Measurements from ENCODE around the gene SLC7A1. TPM values are rescaled to one million over a fixed set of nuclear protein-coding genes. Genes with fewer than 3 reads are reported as not detected.
A peak's percentile ranks its signal among the peaks of the same experiment; 100 is the strongest.

The SLC7A1 gene
- total RNA-seq, 2 donors from 2014 or later = 60.1 to 114 TPM

DNA sequence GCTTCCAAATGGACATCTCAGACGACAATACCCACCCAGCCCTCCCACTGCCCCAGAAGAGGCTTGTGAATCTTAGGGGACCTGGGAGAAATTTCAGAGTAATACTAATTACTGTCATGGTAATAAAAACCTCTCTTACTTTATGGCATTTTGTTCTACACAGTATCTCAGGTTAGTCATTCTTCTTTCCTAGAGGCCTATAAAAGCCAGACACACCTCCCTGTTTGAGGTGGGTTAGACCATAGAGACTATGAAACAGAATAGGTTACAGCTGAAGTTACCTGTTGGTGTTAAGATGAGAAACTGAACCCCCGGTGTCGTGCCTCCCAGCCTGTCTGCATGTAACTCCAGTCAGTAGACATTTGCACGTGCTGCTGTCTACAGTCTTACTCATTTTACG is 113.9 kb downstream of the SLC7A1 start:
- no peak overlapping the region for H3K4me3 Mint-ChIP-seq
- H3K36me3 Mint-ChIP-seq (ENCODE audit: low read depth) = no peaks in the 10 kb centered on the region
- ATAC-seq (replicated peaks) = no peak
- no peaks in the 10 kb centered on the region for H3K27me3 Mint-ChIP-seq
- H3K4me1 Mint-ChIP-seq = no peaks in the 10 kb centered on the region
- H3K9me3 Mint-ChIP-seq = no peaks in the 10 kb centered on the region
- H3K27ac Mint-ChIP-seq = no peak overlapping the region

DNA sequence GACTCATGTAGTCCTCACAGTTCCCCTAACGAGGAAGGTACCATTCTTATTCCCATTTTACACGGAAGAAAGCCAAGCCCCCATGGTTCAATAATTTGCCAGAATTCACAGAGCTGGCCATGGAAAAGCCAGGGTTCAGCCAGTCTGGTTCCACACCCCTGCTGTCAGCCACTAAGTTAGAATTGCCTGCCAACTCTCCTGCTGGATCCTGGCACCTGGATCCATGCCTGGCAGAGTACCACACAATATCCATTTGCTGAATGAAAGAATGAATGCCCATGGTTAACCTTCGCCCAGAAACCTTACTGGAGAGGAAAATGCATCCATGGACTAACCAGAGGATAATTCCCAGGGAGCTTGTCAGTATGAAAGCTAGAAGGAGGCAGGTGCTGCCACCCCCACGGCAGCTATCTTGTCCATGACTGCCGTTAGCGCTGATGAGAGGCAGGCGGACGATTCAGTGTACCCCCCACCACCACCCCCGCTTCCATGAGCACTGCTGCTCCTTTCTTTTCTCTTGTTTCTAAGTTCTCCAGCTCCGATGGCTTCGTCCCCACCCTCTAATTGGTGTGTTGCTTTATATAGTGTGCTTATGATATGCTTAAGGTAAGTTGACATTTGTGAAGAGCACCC is 114.5 kb downstream of the SLC7A1 start:
- Mint-ChIP-seq H3K4me3 (no peak overlapping the region), H3K36me3 (ENCODE audit: low read depth) (no peaks in the 10 kb centered on the region), H3K27me3 (no peaks in the 10 kb centered on the region), H3K4me1 (no peaks in the 10 kb centered on the region), H3K27ac (no peak overlapping the region), H3K9me3 (no peaks in the 10 kb centered on the region)
- no peak for ATAC-seq (replicated peaks)

DNA sequence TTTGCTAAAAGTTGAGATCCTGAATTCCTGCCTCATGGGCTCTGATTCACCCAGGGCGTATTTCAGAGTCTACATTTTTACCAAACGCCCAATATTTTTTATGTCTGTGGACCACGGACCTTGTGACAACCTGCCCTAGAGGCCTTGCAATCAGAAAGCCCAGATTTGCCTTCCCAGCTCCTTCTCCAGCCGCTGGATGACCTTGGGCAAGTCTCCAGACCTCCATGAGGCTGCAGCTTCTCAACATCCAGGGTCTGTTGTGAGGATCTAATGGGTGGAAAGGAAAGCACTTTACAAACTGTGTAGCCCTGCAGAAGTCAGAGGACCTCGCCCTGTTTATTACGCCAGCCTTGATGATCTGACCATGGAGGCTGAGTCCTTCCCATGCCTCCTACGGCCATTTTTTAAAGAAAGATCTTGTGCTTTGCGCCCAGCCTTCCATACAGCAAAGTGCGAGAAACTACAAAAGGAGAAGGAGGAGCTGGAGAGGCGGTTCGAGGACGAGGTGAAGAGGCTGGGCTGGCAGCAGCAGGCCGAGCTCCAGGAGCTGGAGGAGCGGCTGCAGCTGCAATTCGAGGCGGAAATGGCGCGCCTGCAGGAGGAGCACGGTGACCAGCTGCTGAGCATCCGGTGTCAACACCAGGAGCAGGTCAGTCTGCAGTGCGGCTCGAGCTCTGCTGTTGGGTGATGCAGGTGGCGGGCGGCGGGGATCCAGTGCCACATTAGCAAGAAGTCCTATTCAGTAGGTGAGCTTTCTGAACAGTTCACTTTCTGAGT is 115.6 kb downstream of the SLC7A1 start:
- no peak for ATAC-seq (replicated peaks)
- Mint-ChIP-seq H3K4me3 (no peak overlapping the region), H3K9me3 (no peaks in the 10 kb centered on the region), H3K4me1 (no peaks in the 10 kb centered on the region), H3K36me3 (ENCODE audit: low read depth) (no peaks in the 10 kb centered on the region), H3K27ac (no peak overlapping the region), H3K27me3 (no peaks in the 10 kb centered on the region)

DNA sequence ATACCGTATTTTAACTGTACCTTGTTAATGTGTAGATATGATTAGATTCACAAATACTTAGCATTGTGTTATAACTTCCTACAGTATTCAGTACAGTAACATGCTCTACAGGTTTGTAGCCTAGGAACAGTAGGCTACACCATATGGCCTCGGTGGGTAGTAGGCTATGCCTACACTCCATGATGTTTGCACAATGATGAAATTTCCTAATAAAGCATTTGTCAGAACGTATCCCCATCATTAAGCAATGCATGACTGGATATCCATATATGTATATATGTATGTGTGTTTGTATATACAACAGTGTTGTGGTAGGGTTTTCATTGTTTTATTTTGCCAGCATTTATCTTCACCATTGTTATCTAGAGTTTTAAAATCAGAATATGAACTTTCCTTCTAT is 119.4 kb downstream of the SLC7A1 start:
- Mint-ChIP-seq H3K4me3 (no peak overlapping the region), H3K27ac (no peak overlapping the region), H3K36me3 (ENCODE audit: low read depth) (no peaks in the 10 kb centered on the region), H3K9me3 (no peaks in the 10 kb centered on the region), H3K27me3 (no peaks in the 10 kb centered on the region), H3K4me1 (no peaks in the 10 kb centered on the region)
- ATAC-seq (replicated peaks) = no peak

DNA sequence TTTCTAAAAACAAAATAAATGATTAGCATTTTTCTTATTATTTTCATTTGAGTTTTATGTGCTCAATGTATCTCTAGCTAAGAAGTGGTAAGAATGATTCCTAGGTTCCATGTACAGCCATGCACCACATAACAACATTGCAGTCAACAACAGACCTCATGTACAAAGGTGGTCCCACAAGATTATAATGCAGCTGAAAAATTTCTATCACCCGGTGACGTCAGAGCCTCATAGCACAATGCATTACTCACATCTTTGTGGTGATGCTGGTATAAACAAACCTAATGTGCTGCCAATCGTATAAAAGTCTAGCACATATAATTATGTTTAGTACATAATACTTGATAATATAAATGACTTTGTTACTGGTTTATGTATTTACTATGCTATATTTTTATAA is 120.5 kb downstream of the SLC7A1 start:
- H3K4me1 Mint-ChIP-seq = no peaks in the 10 kb centered on the region
- no peaks in the 10 kb centered on the region for H3K36me3 Mint-ChIP-seq (ENCODE audit: low read depth)
- no peak overlapping the region for H3K4me3 Mint-ChIP-seq
- no peak for ATAC-seq (replicated peaks)
- no peaks in the 10 kb centered on the region for H3K9me3 Mint-ChIP-seq
- H3K27ac Mint-ChIP-seq = no peak overlapping the region
- H3K27me3 Mint-ChIP-seq = no peaks in the 10 kb centered on the region

DNA sequence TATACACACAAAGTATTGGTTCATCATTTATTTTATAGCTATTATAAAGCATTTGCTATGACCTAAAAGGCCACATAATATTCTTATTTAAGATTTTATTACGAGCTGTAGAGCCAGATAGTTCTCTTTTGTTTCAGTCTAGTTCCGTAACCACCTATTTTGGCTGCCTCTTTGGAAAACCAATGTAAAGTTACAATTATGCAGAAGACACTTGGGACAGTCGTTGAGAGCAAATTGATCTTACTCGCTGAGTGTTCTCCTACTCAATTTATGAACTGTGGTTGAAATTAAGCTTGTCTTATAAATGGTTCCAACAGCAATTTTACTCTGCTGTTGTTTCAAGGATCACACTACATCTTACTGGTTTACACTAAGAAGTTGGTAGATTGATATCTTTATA is 122.3 kb downstream of the SLC7A1 start:
- Mint-ChIP-seq H3K4me3 (no peak overlapping the region), H3K4me1 (no peaks in the 10 kb centered on the region), H3K27me3 (no peaks in the 10 kb centered on the region), H3K27ac (no peak overlapping the region), H3K9me3 (no peaks in the 10 kb centered on the region), H3K36me3 (ENCODE audit: low read depth) (no peaks in the 10 kb centered on the region)
- ATAC-seq (replicated peaks) = no peak

DNA sequence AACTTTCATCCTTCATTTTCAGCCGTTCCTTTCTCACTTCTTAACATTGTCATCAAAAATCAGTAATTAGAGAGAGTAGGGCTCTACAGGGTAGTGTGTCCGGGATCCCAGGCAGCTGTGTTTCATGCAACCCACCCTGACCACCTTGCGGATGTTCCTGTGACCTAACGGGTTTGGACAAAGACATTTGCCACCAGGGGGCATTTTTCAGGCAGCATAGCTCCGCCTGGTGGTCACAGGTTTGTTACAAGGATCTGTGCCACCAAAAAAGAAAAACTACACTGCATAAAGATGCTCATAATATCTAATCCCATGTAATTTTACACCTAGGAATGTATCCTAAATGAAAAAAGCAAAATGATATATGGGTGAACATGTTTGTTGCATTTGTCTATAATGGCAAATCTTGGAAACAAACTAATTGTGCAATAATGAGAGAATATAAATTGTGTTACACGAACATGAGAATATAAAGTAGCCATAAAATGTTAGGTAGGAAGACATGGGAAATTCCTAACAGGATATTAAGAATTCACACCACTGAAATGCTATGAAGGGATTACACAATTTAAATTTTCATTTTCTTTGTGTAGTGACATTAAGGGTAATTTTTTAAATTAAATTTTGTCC is 123.0 kb downstream of the SLC7A1 start:
- no peaks in the 10 kb centered on the region for H3K4me1 Mint-ChIP-seq
- no peaks in the 10 kb centered on the region for H3K9me3 Mint-ChIP-seq
- no peak overlapping the region for H3K4me3 Mint-ChIP-seq
- no peak overlapping the region for H3K27ac Mint-ChIP-seq
- no peaks in the 10 kb centered on the region for H3K36me3 Mint-ChIP-seq (ENCODE audit: low read depth)
- peak; percentile 45 for ATAC-seq (replicated peaks)
- H3K27me3 Mint-ChIP-seq = no peaks in the 10 kb centered on the region

DNA sequence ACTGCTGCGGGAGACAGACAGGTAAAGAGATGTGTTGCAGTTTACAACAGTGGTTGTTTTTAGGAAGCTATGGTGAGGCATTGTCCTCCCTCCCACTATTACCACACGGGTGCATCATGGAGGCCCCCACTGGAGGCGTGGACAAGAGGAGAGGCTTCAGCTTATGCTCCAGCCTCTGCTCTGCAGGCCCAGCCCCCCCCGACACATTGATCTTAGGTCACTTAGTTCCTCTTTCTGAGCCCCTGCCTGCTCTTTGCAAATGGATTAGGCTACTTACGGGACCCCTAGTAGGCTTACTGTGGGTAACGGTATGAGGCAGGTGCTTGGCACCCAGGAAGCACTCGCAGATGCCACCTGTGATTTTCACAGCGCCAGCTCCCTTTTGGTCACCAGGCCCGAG is 123.9 kb downstream of the SLC7A1 start:
- no peak overlapping the region for H3K4me3 Mint-ChIP-seq
- no peaks in the 10 kb centered on the region for H3K9me3 Mint-ChIP-seq
- no peak for ATAC-seq (replicated peaks)
- no peaks in the 10 kb centered on the region for H3K27me3 Mint-ChIP-seq
- no peaks in the 10 kb centered on the region for H3K4me1 Mint-ChIP-seq
- no peak overlapping the region for H3K27ac Mint-ChIP-seq
- H3K36me3 Mint-ChIP-seq (ENCODE audit: low read depth) = no peaks in the 10 kb centered on the region

DNA sequence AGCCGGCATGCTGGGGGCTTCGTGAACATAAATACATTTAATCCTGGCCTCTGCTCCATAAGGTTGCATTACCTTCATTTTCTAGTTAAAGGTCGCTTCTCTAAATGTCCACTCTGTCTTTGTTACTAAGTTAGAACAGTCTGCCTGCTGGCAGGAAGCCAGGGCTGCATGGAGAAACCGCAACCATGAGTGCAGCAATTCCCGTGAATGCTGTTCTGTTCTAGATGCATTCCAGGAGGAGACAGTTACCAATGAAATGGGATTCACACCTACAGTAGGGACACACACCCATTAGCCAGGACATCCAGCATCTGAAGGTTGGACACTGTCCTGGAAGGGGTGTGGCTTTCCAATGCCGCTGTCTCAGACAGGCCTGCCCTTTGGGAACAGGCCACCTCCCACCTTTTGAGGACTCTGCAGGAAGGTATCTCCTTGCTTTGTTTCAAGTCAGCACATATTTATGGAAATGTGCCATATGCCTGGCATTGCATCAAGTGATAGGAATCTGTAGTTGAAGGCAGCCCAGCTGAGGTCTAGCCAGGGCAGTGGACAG is 129.7 kb downstream of the SLC7A1 start:
- ATAC-seq (replicated peaks) = no peak
- H3K9me3 Mint-ChIP-seq = no peaks in the 10 kb centered on the region
- no peaks in the 10 kb centered on the region for H3K27me3 Mint-ChIP-seq
- no peaks in the 10 kb centered on the region for H3K4me1 Mint-ChIP-seq
- no peaks in the 10 kb centered on the region for H3K36me3 Mint-ChIP-seq (ENCODE audit: low read depth)
- no peak overlapping the region for H3K27ac Mint-ChIP-seq
- H3K4me3 Mint-ChIP-seq = no peak overlapping the region

DNA sequence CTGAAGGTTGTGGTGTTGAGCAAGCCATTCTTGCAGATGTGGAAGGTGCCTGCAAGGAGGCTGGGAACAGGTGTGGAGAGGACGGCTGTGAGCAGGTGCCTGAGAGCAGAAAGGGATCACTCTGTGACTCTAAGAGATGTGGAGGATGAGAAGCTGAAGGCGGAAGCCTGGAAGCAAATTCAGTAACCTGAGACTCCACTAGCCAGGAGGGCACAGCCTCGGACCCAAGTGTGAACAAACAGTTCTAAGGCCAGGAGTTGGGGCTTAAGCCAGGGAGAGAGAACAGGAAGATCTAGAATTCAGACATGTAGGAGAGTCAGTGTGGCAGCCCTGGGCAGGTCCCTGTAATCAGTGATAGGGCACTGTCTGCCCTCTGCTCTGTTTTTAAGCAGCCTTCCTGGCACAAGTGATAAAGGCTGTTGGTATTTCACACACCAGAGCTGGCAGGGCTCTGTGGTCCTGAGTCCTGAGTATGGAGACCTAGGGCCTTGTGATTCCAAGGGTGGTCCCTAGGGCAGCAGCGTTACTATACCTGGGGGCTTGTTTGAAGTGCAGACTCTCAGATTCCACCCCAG is 131.3 kb downstream of the SLC7A1 start:
- no peaks in the 10 kb centered on the region for H3K9me3 Mint-ChIP-seq
- no peak overlapping the region for H3K4me3 Mint-ChIP-seq
- no peaks in the 10 kb centered on the region for H3K36me3 Mint-ChIP-seq (ENCODE audit: low read depth)
- no peaks in the 10 kb centered on the region for H3K27me3 Mint-ChIP-seq
- H3K27ac Mint-ChIP-seq = no peak overlapping the region
- no peaks in the 10 kb centered on the region for H3K4me1 Mint-ChIP-seq
- no peak for ATAC-seq (replicated peaks)

DNA sequence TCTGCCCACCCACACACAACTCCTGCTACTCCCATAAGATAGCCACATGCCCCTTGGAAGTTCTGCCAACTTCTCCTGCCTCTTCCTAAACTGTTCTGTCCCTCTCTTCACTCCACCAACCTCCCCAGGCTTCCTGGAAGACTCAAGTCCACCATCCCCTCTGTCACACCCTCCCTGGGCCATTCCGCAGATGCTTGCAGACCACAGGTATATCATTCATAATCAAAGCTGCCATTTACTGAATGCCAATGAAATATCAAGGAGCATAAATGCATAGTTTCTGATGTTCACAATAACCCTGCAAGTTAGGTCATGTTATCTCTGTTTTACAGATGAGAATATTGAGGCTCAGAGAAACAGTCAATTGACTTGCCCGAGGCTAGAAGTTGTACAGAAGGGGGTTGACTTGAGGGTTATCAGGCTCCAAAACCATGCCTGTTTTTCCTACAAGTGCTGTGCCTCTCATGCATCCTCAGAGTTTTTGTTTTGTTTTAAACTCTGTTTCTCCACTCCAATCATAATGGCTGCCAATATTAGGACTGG is 135.6 kb downstream of the SLC7A1 start:
- Mint-ChIP-seq H3K4me3 (no peak overlapping the region), H3K27ac (no peak overlapping the region), H3K27me3 (peaks cover 4% of the 10 kb centered on the region), H3K4me1 (no peaks in the 10 kb centered on the region), H3K36me3 (ENCODE audit: low read depth) (no peaks in the 10 kb centered on the region), H3K9me3 (no peaks in the 10 kb centered on the region)
- ATAC-seq (replicated peaks) = no peak

All from activated T-helper 17 cell treated with anti-CD3 and anti-CD28 coated beads, Interleukin-2, amount 50 U/mL, for 72 hours (primary cell).